RWPE2 (cell line): ENCODE results near the gene EXOSC1.

Source experiments
- ATAC-seq: fragments of 200-7000 bp; cut with Tn5 transposase; 3 replicates; pipeline ENCODE4 v1.9.1; 2021; ENCODE audit warnings: low read depth
- DNase-seq: peaks from one replicate; pipeline ENCODE4 v3.0.0-alpha.2; 2020; ENCODE audit warnings: low spot score
- H3K27ac ChIP-seq: fragments of 450-650 bp; 2 replicates; pipeline ENCODE4 v1.5.1; 2017; ENCODE audit warnings: mild to moderate bottlenecking; ENCODE audit not compliant: poor library complexity, severe bottlenecking
- H3K27me3 ChIP-seq: fragments of 250-450 bp; sonication (Bioruptor Pico); 2 replicates; pipeline ENCODE4 v1.5.1; 2021; ENCODE audit warnings: mild to moderate bottlenecking, moderate library complexity; ENCODE audit not compliant: insufficient read depth, poor library complexity, severe bottlenecking
- H3K36me3 ChIP-seq: fragments of 250-450 bp; sonication (Bioruptor Pico); 2 replicates; pipeline ENCODE4 v1.5.1; 2020; ENCODE audit warnings: low read depth, mild to moderate bottlenecking, moderate library complexity
- H3K4me1 ChIP-seq: fragments of 250-450 bp; sonication (Bioruptor Pico); 2 replicates; pipeline ENCODE4 v1.5.1; 2021; ENCODE audit warnings: mild to moderate bottlenecking, moderate library complexity; ENCODE audit not compliant: insufficient read depth, poor library complexity, severe bottlenecking
- H3K4me3 ChIP-seq: fragments of 250-450 bp; sonication (Bioruptor Pico); 2 replicates; pipeline ENCODE4 v1.5.1; 2021; ENCODE audit warnings: mild to moderate bottlenecking, moderate library complexity; ENCODE audit not compliant: severe bottlenecking
- H3K9me3 ChIP-seq: fragments of 250-450 bp; sonication (Bioruptor Pico); 2 replicates; pipeline ENCODE4 v1.5.1; 2021; ENCODE audit warnings: mild to moderate bottlenecking, moderate library complexity; ENCODE audit not compliant: severe bottlenecking
- CTCF ChIP-seq: fragments of 450-650 bp; IDR thresholded peaks from one replicate; pipeline ENCODE4 v1.5.1; 2017; ENCODE audit warnings: mild to moderate bottlenecking, moderate library complexity; ENCODE audit not compliant: poor library complexity, severe bottlenecking

EXOSC1 gene

GRCh38 chr10:97485647-97486281, 40.0 kb upstream of the EXOSC1 start:
- Histone ChIP-seq H3K4me1 (peaks cover 21% of the 10 kb centered on the region), H3K36me3 (peaks cover 70% of the 10 kb centered on the region), H3K27ac (no peak overlapping the region), H3K9me3 (no peaks in the 10 kb centered on the region), H3K4me3 (no peak overlapping the region), H3K27me3 (no peaks in the 10 kb centered on the region)
- no peak for DNase-seq
- ATAC-seq, result no peak
- no peak for TF ChIP-seq CTCF

DNA sequence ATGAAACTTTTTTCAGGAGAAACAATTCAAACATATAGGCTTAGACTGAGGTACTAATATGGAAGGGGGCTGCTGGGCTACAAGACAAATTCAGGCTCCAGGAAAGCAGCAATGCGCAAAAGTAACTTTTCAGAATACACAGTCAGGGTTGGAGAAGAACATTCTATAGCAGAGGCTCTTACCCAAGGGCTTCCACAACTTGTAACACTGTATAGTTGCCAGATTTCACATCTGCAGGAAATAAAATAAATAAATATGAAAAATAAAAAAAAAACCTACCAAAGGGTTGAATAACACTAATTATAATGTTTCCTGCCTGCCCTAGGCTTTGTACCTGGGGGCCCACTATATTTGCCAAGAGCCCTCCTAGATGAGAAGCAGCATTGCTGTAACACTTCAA, 38.1 kb upstream of the EXOSC1 start:
- H3K4me1 ChIP-seq, result peaks cover 38% of the 10 kb centered on the region
- ATAC-seq, result no peak
- H3K27ac ChIP-seq, result peak overlapping the region; percentile 79
- no peak overlapping the region for H3K4me3 ChIP-seq
- no peaks in the 10 kb centered on the region for H3K27me3 ChIP-seq
- no peak for TF ChIP-seq CTCF
- H3K36me3 ChIP-seq, result peaks cover 82% of the 10 kb centered on the region
- no peak for DNase-seq
- no peaks in the 10 kb centered on the region for H3K9me3 ChIP-seq

- Histone ChIP-seq H3K4me1 (peaks cover 41% of the 10 kb centered on the region), H3K27ac (peak overlapping the region; percentile 79), H3K4me3 (no peak overlapping the region), H3K9me3 (no peaks in the 10 kb centered on the region), H3K27me3 (no peaks in the 10 kb centered on the region), H3K36me3 (peaks cover 82% of the 10 kb centered on the region)
- ATAC-seq, result no peak
- TF ChIP-seq CTCF, result no peak
- no peak for DNase-seq
These were observed 37.7 kb upstream of the EXOSC1 start for GRCh38 chr10:97483506-97483905.

DNA sequence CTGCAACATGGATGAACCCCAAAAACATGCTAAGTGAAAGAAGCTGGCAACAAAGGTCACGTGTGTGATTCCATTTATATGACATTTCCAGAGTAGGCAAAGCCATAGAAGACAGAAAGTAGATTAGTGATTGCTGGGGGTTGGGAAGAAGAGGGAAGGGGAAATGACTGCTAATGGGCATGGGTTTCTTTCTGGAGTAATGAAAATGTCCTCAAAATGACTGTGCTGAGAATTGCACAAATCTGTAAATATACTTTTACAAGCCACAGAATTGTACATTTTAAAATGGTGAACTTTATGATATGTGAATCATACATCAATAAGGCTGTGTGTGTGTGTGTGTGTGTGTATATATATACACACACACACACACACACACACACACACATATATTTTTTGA, 36.6 kb upstream of the EXOSC1 start:
- Histone ChIP-seq H3K27ac (peak overlapping the region; percentile 79), H3K27me3 (no peaks in the 10 kb centered on the region), H3K4me1 (peaks cover 41% of the 10 kb centered on the region), H3K36me3 (peaks cover 82% of the 10 kb centered on the region), H3K4me3 (no peak overlapping the region), H3K9me3 (no peaks in the 10 kb centered on the region)
- no peak for DNase-seq
- no peak for ATAC-seq
- no peak for TF ChIP-seq CTCF

DNA sequence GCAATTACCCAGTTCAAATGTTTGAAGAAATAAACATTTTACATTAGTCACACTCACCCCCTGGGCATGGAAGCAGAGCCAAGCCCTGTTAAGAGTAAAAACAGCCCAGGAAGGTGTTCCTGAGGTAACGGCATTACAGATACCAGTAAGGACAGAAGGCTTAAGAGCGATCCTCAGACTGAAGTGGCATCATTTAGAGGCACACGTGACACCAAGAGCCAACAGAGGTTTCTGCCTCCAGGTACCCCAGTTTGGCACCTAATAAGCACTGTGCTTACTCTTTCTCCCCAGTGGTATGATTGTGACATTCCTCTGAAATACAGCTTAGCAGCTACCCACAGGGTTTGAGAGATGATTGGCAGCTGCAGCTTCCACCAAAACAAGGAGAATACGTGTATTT, 35.3 kb upstream of the EXOSC1 start:
- Histone ChIP-seq H3K27me3 (no peaks in the 10 kb centered on the region), H3K4me3 (no peak overlapping the region), H3K9me3 (no peaks in the 10 kb centered on the region), H3K4me1 (peaks cover 41% of the 10 kb centered on the region), H3K36me3 (peaks cover 93% of the 10 kb centered on the region), H3K27ac (peak overlapping the region; percentile 79)
- TF ChIP-seq CTCF, result no peak
- DNase-seq (no peak), ATAC-seq (peak; percentile 86)
